Measurements from ENCODE around the gene TEX22. TPM values are rescaled to one million over a fixed set of nuclear protein-coding genes. Genes with fewer than 3 reads are reported as not detected.
A peak's percentile ranks its signal among the peaks of the same experiment; 100 is the strongest.

The TEX22 gene, protein sequence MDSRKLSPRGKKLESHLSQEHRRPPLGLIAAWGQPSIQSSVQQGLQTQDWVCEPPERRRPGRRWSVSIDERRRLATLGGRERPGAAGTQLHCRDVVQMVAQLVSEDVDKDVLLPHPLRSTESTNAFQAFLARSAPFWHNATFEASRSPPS
- total RNA-seq: 3.2 TPM
- long read RNA-seq: 0 reads

DNA sequence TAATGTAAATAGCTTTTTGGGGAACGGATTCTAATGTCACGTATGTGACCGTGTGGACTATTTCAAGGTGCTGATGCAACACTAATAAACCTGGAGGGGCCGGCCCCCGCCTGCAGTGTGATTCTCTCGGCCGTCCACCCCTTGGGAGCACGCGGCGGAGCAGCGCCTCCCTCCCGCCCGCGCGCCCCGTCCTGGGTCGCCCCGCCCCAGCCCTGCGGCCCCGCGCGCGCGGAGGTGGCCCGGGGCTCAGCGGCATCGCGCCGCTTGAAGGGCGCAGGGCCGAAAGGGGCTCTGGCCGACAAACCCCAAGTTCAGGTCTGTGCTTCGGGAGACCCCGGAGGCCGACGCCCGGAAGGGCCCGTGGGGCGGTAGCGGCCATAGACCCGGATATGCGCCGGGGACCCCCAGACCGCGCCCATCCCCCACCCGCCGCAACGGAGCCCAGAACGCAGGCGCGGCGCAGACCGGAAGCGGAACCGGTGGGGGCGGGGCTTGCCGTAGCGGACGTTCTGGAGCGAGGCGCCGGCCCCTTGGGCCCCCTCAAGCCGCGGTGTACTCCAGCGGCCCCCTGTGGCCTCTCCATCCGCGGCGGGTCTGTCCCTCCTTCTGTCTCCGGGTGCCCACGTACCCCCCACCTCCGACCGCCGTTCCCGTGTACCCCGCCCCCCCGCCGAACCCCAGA, at the start of gene TEX22:
Gene TEX22 (plus strand): TSS at position 495 of the 682 bp plus-strand sequence. CDS start 803 bp downstream, outside the sequence.
- H3K4me1 ChIP-seq: peaks cover 6% of the 10 kb centered on the region
- no peaks in the 10 kb centered on the region for H3K9me3 ChIP-seq
- peak; percentile 94 for ATAC-seq
- TF ChIP-seq, protein P1, sequence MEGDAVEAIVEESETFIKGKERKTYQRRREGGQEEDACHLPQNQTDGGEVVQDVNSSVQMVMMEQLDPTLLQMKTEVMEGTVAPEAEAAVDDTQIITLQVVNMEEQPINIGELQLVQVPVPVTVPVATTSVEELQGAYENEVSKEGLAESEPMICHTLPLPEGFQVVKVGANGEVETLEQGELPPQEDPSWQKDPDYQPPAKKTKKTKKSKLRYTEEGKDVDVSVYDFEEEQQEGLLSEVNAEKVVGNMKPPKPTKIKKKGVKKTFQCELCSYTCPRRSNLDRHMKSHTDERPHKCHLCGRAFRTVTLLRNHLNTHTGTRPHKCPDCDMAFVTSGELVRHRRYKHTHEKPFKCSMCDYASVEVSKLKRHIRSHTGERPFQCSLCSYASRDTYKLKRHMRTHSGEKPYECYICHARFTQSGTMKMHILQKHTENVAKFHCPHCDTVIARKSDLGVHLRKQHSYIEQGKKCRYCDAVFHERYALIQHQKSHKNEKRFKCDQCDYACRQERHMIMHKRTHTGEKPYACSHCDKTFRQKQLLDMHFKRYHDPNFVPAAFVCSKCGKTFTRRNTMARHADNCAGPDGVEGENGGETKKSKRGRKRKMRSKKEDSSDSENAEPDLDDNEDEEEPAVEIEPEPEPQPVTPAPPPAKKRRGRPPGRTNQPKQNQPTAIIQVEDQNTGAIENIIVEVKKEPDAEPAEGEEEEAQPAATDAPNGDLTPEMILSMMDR (IDR thresholded peaks at IDR 0.05): peak; percentile 37
- intact Hi-C loops (cut with DNase I): loop anchor here (10.0 kb wide), 1 partner anchor 97 kb away; the partner anchor contains the start of gene TEDC1
- no peaks in the 10 kb centered on the region for H3K36me3 ChIP-seq
- peak; percentile 96 for DNase-seq
- H3K27me3 ChIP-seq: no peaks in the 10 kb centered on the region
- H3K27ac ChIP-seq: peak within 1 kb of the TSS; percentile 86
- peak within 1 kb of the TSS; percentile 89 for H3K4me3 ChIP-seq

DNA sequence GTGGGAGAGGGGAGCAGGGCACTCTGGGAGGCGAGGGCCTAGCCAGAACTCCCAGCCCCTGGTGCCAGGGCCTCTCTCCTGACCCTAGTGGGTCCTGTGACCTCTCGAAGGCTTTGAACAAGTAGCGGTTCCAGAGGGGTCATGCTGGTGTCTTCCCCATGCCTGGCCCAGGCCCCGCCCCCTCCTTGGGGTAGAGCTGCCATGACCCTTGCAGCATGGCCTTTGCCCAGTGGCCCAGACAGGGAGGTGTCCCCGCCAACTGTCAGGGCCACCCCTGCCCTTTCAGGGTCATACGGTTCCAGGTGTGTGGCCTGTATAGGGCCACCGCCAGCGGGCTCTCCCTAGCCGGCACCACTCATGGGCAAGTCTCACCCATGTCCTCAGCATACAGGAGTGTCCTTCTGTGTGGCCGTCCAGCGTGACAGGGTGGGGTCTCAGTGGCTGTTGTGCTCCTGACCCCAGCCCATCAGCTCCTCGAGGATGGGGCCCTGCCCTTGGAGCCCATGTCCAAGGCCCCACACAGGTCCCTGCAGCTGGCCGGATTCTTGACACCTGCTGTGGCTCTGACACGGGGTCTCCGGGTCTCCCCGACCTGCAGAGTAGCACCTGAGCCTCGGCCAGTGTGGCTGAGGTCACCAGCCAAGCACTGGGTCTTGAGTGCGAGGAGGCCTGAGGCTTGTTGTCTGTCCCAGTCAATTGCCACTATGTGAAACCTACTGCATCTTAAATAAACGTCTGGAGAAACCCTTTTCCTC, 49.2 kb upstream of the TEX22 start:
- intact Hi-C loops (cut with DNase I): no loop called here
- Histone ChIP-seq H3K9me3 (no peaks in the 10 kb centered on the region), H3K27ac (no peak overlapping the region), H3K36me3 (no peaks in the 10 kb centered on the region), H3K4me3 (no peak overlapping the region), H3K4me1 (peaks cover 5% of the 10 kb centered on the region), H3K27me3 (no peaks in the 10 kb centered on the region)
- no peak for DNase-seq
- ATAC-seq: no peak
- TF ChIP-seq, protein P1 (IDR thresholded peaks at IDR 0.05): no peak

DNA sequence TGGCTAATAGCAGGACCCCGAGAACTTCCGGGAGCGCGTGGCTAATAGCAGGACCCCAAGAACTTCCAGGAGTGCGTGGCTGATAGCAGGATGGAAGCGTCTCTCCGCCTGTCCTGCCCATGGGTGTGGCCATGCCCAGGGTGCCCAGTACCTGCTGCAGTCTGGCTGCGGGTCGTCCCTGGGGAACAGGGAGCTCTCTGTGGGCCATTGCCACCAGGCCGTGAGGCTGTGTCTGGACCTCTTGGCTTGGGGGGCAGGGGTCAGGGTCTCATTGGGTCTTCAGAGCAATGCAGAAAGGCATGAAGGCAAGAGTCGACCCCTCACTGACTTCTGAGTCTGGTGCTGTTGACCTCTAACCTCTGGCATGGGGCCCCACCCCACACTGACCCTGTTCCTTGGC, 48.3 kb upstream of the TEX22 start:
- TF ChIP-seq, protein P1 (IDR thresholded peaks at IDR 0.05): no peak
- no peak for DNase-seq
- no peaks in the 10 kb centered on the region for H3K9me3 ChIP-seq

DNA sequence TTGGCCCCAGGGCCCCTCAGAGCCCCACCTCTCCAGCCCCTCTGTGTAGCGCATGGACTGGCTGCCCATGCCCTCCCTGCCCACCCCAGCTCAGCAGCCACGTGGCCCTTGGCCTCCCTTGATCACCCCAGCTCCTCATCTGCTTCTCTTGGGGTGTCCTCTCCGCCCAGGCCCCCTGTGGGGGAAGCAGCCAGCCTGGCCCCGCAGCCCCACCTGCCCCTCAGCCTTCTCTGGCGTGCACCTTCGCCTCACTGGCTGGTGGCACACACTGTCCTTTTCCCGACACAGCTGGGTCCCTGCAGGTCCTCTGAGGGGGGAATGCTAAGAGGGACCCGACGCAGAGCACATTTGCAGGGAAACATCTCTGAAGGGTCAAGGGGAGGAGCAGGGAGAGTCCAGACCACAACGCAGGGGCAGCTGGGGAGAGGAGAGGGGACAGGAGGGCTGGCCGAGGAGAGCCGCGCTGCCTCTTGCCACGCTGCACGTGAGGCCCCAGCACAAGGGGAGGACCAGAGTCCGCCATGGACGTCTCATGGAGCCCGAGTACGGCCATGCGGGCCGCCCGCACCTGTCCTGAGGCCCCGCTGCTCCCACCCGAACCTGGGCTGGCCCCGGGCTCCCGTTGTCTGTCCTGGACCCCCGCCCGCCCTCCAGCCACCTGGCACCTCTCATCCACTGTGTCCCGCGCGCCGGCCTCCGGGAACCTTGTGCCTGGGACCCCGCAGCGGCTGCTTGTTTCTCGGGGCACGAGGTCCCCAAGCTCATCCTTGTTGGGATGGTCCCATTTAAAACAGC, 47.7 kb upstream of the TEX22 start:
- Histone ChIP-seq H3K27me3 (no peaks in the 10 kb centered on the region), H3K27ac (no peak overlapping the region), H3K9me3 (no peaks in the 10 kb centered on the region), H3K4me1 (peaks cover 5% of the 10 kb centered on the region), H3K36me3 (peaks cover 7% of the 10 kb centered on the region), H3K4me3 (no peak overlapping the region)
- intact Hi-C loops (cut with DNase I): loop anchor here (10.0 kb wide), 1 partner anchor 256 kb away; no protein-coding TSS in a partner anchor
- ATAC-seq (no peak), DNase-seq (no peak)
- TF ChIP-seq, protein P1 (IDR thresholded peaks at IDR 0.05): no peak

More for the DNA sequence above, 48.3 kb upstream of the TEX22 start:
- H3K4me3 ChIP-seq: no peak overlapping the region
- no peaks in the 10 kb centered on the region for H3K27me3 ChIP-seq
- intact Hi-C loops (cut with DNase I): loop anchor here (10.0 kb wide), 1 partner anchor 255 kb away; no protein-coding TSS in a partner anchor
- H3K4me1 ChIP-seq: peaks cover 5% of the 10 kb centered on the region
- H3K27ac ChIP-seq: no peak overlapping the region
- H3K36me3 ChIP-seq: peaks cover 3% of the 10 kb centered on the region
- no peak for ATAC-seq

DNA sequence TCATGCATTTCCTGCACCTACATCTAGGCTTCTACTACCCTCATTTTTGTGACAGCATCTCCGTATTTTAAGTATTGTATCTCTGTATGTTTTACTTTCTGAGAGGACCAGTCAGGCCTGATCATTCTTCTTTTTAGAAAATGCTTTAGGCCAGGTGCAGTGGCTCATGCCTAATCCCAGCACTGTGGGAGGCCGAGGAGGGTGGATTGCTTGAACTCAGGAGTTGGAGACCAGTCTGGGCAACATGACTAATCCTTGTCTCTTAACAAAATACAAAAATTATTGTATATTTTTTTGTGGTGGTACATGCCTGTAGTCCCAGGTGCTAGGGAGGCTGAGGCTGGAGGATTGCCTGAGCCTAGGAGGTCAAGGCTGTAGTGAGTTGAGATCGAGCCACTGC, 46.9 kb upstream of the TEX22 start:
- intact Hi-C loops (cut with DNase I): loop anchor here (10.0 kb wide), 1 partner anchor 257 kb away; no protein-coding TSS in a partner anchor
- Histone ChIP-seq H3K4me3 (no peak overlapping the region), H3K27me3 (no peaks in the 10 kb centered on the region), H3K36me3 (peaks cover 7% of the 10 kb centered on the region), H3K9me3 (no peaks in the 10 kb centered on the region), H3K4me1 (peaks cover 5% of the 10 kb centered on the region), H3K27ac (no peak overlapping the region)
- no peak for DNase-seq
- TF ChIP-seq, protein P1 (IDR thresholded peaks at IDR 0.05): no peak
- no peak for ATAC-seq
